IPS-18a (cell line): ENCODE results near the gene GHSR.

Experiments
- H3K27ac ChIP-seq: one replicate; pipeline ENCODE4 v1.5.1; 2013; ENCODE audit warnings: low read length
- H3K27me3 ChIP-seq: one replicate; pipeline ENCODE4 v1.6.1; 2013; ENCODE audit warnings: mild to moderate bottlenecking, low read length; ENCODE audit not compliant: control insufficient read depth, insufficient read depth
- H3K36me3 ChIP-seq: one replicate; pipeline ENCODE4 v1.6.1; 2013; ENCODE audit warnings: low read depth, low read length; ENCODE audit not compliant: control insufficient read depth
- H3K4me1 ChIP-seq: one replicate; pipeline ENCODE4 v1.6.1; 2013; ENCODE audit warnings: low read depth, low read length; ENCODE audit not compliant: control insufficient read depth
- H3K4me3 ChIP-seq: one replicate; pipeline ENCODE4 v1.5.1; 2013; ENCODE audit warnings: low read length
- H3K9ac ChIP-seq: one replicate; pipeline ENCODE4 v1.6.1; 2013; ENCODE audit warnings: mild to moderate bottlenecking, low read length, moderate library complexity
- H3K9me3 ChIP-seq: one replicate; pipeline ENCODE4 v1.6.1; 2013; ENCODE audit warnings: low read depth, low read length; ENCODE audit not compliant: control insufficient read depth

The GHSR gene

GRCh38 chr3:172415323-172415722, 32.9 kb downstream of the GHSR start:
- Histone ChIP-seq H3K36me3 (no peaks in the 10 kb centered on the region), H3K9me3 (no peaks in the 10 kb centered on the region), H3K27me3 (no peaks in the 10 kb centered on the region)

DNA sequence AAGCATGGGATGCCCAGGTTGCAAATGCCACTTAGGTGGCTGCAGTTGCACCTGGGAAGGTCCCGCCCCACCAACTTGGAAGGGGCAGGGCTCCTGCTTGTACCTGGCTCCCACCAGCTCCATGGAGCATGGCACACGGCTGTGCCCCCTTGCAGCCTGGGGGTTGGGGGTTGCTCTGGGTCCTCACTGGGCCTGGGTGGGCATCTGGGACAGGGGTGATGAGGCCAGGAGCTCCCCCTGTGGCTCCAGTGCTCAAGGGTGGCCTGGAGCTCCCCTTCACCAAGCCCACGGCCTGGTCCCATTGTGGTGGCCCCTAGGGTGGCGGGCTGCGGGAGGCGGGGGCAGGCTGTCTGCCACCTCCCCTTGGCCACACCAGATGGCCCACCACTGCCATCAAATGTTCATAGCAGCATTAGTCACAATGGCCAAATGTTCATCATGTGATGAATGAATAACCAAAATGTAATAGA, 36.7 kb downstream of the GHSR start:
- Histone ChIP-seq H3K27ac (no peak overlapping the region), H3K4me3 (no peak overlapping the region), H3K4me1 (no peaks in the 10 kb centered on the region), H3K36me3 (no peaks in the 10 kb centered on the region), H3K27me3 (no peaks in the 10 kb centered on the region), H3K9ac (no peak overlapping the region), H3K9me3 (no peaks in the 10 kb centered on the region)

More at GRCh38 chr3:172415323-172415722, 32.9 kb downstream of the GHSR start:
- Histone ChIP-seq H3K4me3 (no peak overlapping the region), H3K27ac (no peak overlapping the region), H3K4me1 (no peaks in the 10 kb centered on the region), H3K9ac (no peak overlapping the region)

- no peak overlapping the region for H3K4me3 ChIP-seq
- no peaks in the 10 kb centered on the region for H3K27me3 ChIP-seq
- no peak overlapping the region for H3K9ac ChIP-seq
- H3K4me1 ChIP-seq = no peaks in the 10 kb centered on the region
- H3K9me3 ChIP-seq = no peaks in the 10 kb centered on the region
- H3K36me3 ChIP-seq = no peaks in the 10 kb centered on the region
- no peak overlapping the region for H3K27ac ChIP-seq
Observed at GRCh38 chr3:172410702-172411477, 37.4 kb downstream of the GHSR start.

GRCh38 chr3:172407872-172408271, 40.4 kb downstream of the GHSR start:
- Histone ChIP-seq H3K27me3 (no peaks in the 10 kb centered on the region), H3K4me1 (no peaks in the 10 kb centered on the region), H3K4me3 (no peak overlapping the region), H3K9ac (no peak overlapping the region), H3K27ac (no peak overlapping the region), H3K9me3 (no peaks in the 10 kb centered on the region), H3K36me3 (no peaks in the 10 kb centered on the region)

- H3K4me1 ChIP-seq = no peaks in the 10 kb centered on the region
- H3K9me3 ChIP-seq = peaks cover 3% of the 10 kb centered on the region
- H3K36me3 ChIP-seq = no peaks in the 10 kb centered on the region
- no peaks in the 10 kb centered on the region for H3K27me3 ChIP-seq
- no peak overlapping the region for H3K27ac ChIP-seq
- H3K4me3 ChIP-seq = no peak overlapping the region
- H3K9ac ChIP-seq = no peak overlapping the region
Observed at GRCh38 chr3:172405914-172406313, 42.3 kb downstream of the GHSR start.

DNA sequence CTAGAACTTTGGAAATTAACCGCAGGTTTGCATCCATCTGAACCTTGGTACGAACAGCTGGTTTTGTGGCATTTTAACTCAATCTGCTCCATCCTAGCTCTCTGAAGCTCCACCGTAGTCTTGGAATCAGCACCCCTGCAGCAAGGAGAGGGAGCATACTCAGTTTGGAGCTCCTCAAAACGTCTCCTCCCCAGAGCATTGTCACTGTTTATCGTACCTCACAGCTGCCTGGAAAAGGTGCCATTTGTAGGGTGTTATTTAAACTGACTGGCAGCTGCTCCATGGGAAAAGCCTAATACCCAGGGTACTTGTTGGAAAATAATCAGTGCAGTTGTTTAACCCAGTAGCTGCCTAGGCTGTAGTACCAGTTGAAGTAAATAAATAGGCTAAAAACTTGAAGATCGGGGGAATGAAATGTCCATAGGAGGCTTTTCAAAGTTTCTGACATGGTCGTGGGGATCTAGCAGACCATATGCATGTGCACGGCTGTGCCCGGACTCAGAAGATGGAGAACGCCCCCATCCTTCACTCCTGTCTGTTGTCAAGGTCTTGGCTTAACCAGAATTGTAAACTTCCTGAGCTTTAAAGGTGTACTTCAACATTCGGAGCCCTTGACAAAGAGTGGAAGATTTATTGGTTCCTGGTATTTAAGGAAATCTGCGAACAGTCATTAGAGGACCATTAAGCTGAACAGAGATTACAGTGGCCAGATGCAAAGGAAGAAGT, 43.9 kb downstream of the GHSR start:
- H3K27ac ChIP-seq = no peak overlapping the region
- H3K27me3 ChIP-seq = no peaks in the 10 kb centered on the region
- no peak overlapping the region for H3K4me3 ChIP-seq
- H3K9ac ChIP-seq = no peak overlapping the region
- H3K36me3 ChIP-seq = no peaks in the 10 kb centered on the region
- H3K4me1 ChIP-seq = no peaks in the 10 kb centered on the region
- H3K9me3 ChIP-seq = peaks cover 3% of the 10 kb centered on the region

- Histone ChIP-seq H3K36me3 (no peaks in the 10 kb centered on the region), H3K4me1 (no peaks in the 10 kb centered on the region), H3K27me3 (no peaks in the 10 kb centered on the region), H3K27ac (no peak overlapping the region), H3K9me3 (peaks cover 3% of the 10 kb centered on the region), H3K4me3 (no peak overlapping the region), H3K9ac (no peak overlapping the region)
Observed at GRCh38 chr3:172402892-172403643, 45.2 kb downstream of the GHSR start.

DNA sequence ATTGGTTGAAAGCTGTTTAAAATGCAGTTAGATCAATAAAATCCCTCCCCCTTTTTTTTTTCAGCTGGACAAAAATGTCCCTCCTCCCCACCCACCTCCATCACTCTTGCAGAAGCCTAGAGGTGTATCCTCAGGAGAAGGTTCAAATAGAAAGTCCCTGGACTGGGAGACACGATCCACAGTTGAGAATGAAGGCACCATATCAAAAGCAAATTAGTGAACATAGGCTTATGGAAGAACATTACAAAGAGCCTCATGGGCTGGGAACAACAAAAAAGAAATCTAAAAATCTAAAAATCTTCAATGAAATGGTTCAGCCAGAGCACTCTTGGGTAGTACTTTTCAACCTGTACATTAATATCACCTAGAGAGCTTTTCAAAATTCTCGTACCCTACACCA, 46.2 kb downstream of the GHSR start:
- H3K27ac ChIP-seq = no peak overlapping the region
- H3K9ac ChIP-seq = no peak overlapping the region
- H3K36me3 ChIP-seq = no peaks in the 10 kb centered on the region
- H3K27me3 ChIP-seq = no peaks in the 10 kb centered on the region
- peaks cover 3% of the 10 kb centered on the region for H3K9me3 ChIP-seq
- H3K4me1 ChIP-seq = no peaks in the 10 kb centered on the region
- no peak overlapping the region for H3K4me3 ChIP-seq

GRCh38 chr3:172398484-172398883, 49.8 kb downstream of the GHSR start:
- no peak overlapping the region for H3K4me3 ChIP-seq
- H3K27me3 ChIP-seq = no peaks in the 10 kb centered on the region
- peaks cover 3% of the 10 kb centered on the region for H3K9me3 ChIP-seq
- no peak overlapping the region for H3K27ac ChIP-seq
- H3K36me3 ChIP-seq = no peaks in the 10 kb centered on the region
- H3K4me1 ChIP-seq = no peaks in the 10 kb centered on the region
- no peak overlapping the region for H3K9ac ChIP-seq

GRCh38 chr3:172397716-172398405, 50.4 kb downstream of the GHSR start:
- Histone ChIP-seq H3K4me3 (no peak overlapping the region), H3K27me3 (no peaks in the 10 kb centered on the region), H3K4me1 (no peaks in the 10 kb centered on the region), H3K9me3 (peaks cover 3% of the 10 kb centered on the region), H3K27ac (no peak overlapping the region), H3K9ac (no peak overlapping the region), H3K36me3 (no peaks in the 10 kb centered on the region)

- no peaks in the 10 kb centered on the region for H3K36me3 ChIP-seq
- H3K9ac ChIP-seq = no peak overlapping the region
- no peak overlapping the region for H3K4me3 ChIP-seq
- H3K4me1 ChIP-seq = no peaks in the 10 kb centered on the region
- H3K27ac ChIP-seq = no peak overlapping the region
- peaks cover 1% of the 10 kb centered on the region for H3K9me3 ChIP-seq
- H3K27me3 ChIP-seq = no peaks in the 10 kb centered on the region
Observed at GRCh38 chr3:172396400-172396799, 51.9 kb downstream of the GHSR start.
